ENCODE measurements around the gene RALGPS2. TPM values are rescaled to one million over a fixed set of nuclear protein-coding genes. Genes with fewer than 3 reads are reported as not detected.

The RALGPS2 gene
- total RNA-seq, 2 experiments from 2014 or later = 3.3 to 3.8 TPM

DNA sequence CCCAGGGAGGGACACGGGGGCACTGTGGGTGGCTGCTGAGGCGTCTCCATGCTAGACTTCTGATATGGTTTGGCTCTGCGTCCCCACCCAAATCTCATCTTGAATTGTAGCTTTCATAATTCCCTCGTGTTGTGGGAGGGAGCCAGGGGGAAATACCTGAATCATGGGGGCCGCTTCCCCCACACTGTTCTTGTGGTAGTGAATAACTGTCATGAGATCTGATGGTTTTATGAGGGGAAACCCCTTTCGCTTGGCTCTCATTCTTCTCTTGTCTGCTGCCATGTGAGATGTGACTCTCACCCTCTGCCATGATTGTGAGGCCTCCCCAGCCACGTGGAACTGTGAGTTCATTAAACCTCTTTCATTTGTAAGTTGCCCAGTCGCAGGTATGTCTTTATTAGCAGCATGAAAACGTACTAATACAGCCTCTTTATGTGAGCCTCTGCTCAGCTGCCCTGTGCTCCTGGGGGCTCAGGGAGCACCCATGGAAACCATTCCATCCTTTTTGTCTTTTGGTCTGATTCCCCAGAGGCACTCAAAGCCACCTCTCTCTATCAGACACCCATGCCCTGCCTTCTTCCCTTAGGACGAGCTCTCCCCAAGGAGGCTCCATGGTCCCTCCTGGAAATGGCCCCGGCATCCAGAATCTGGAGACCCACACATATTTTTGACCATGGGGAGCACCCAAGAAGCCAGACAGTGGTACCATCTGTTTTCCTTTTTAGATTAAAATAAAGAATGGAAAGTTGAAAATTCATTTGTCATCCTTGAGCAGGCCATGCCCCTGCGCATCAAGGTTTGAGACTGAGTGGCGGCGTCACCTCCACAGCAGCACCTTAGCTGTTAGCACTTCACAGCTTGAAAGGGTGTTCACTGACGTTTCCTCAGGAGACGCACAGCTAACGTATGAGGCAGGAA is 234.8 kb downstream of the RALGPS2 start:
- Mint-ChIP-seq H3K27me3 (no peaks in the 10 kb centered on the region), H3K4me3 (no peak overlapping the region), H3K36me3 (no peaks in the 10 kb centered on the region), H3K9me3 (peaks cover 5% of the 10 kb centered on the region), H3K27ac (no peak overlapping the region), H3K4me1 (ENCODE audit: low read depth) (no peaks in the 10 kb centered on the region)
- ChIA-PET POLR2A (no interaction called here), CTCF (no interaction called here)
- intact Hi-C loops (cut with micrococcal nuclease) = no loop called here
- DNase-seq = peak; percentile 16

DNA sequence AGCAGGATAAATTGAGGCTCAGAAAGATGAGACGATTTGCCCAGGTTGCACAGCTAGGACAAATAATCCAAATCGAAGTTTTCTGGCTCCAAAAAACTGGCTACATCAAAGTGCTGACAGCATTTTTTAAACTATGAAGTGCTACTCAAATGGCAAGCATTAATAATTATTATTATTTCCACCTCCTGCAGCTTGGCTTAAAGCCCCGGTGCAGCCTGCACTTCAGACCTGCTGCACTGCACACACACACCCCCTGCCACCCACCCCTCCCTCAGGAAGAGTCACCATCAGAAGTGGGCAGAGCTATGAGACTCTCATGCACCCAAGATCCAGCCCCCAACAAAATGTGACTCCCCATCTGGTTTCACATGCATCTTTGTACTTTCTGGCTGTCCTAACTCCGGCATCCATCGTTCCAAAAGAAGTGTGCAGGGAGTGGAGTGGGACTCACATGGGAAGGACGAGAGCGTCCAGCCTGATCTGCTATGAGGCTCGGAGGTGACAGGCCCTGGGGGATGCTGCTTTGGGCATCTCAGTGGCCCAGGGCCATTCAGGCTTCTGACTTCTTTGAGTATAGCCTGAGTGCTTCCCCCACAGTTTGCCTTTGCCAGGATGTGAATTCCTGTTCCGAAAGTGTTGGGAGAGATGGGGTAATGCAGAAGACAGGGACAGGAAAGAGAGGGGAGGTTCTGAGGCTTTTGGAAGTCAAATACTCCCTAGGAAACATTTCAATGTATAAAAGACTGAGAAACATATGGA is 235.6 kb downstream of the RALGPS2 start:
- ChIA-PET POLR2A (no interaction called here), CTCF (no interaction called here)
- intact Hi-C loops (cut with micrococcal nuclease) = no loop called here
- Mint-ChIP-seq H3K4me3 (no peak overlapping the region), H3K4me1 (ENCODE audit: low read depth) (no peaks in the 10 kb centered on the region), H3K9me3 (peaks cover 9% of the 10 kb centered on the region), H3K27ac (no peak overlapping the region), H3K27me3 (no peaks in the 10 kb centered on the region), H3K36me3 (no peaks in the 10 kb centered on the region)
- no peak for DNase-seq

DNA sequence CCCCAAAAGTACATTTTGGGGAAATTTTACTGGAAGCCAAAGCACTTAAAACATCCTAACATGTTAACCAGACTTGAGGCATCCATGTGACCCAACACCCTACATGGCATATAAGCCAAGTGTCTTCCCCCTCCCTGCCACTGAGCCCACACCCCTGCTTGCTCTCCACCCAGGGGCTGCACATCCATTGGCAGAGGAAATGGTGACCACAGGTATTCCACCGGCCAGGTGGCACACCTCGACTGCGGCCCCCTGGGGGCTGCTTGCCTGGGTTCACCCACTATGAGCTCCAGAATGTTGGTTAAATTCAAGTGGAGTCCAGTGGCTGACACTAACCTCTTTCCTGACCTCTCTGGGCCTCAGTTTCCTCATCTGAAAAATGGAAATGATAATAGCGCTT is 236.3 kb downstream of the RALGPS2 start:
- H3K36me3 Mint-ChIP-seq = no peaks in the 10 kb centered on the region
- H3K4me1 Mint-ChIP-seq (ENCODE audit: low read depth) = no peaks in the 10 kb centered on the region
- intact Hi-C loops (cut with micrococcal nuclease) = no loop called here
- POLR2A ChIA-PET = no interaction called here
- CTCF ChIA-PET = no interaction called here
- DNase-seq = no peak
- H3K9me3 Mint-ChIP-seq = peaks cover 9% of the 10 kb centered on the region
- H3K27ac Mint-ChIP-seq = no peak overlapping the region
- H3K27me3 Mint-ChIP-seq = no peaks in the 10 kb centered on the region
- no peak overlapping the region for H3K4me3 Mint-ChIP-seq

DNA sequence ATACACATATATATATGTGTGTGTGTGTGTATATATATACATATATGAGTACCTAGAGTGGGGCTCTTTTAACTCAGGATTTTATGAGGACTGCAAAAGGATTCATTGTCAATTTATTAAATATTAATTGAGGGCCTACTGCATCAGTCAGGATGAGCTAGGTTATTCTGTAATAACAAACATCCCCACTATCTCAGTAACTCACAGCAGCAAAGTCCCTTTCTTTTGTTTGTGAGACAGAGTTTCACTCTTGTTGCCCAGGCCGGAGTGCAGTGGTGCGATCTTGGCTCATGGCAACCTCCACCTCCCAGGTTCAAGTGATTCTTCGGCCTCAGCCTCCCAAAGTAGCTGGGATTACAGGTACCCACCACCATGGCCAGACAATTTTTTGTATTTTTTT is 236.8 kb downstream of the RALGPS2 start:
- POLR2A ChIA-PET = no interaction called here
- Mint-ChIP-seq H3K4me3 (no peak overlapping the region), H3K4me1 (ENCODE audit: low read depth) (no peaks in the 10 kb centered on the region), H3K27me3 (no peaks in the 10 kb centered on the region), H3K9me3 (peaks cover 9% of the 10 kb centered on the region), H3K27ac (no peak overlapping the region), H3K36me3 (no peaks in the 10 kb centered on the region)
- DNase-seq = no peak
- CTCF ChIA-PET = no interaction called here
- intact Hi-C loops (cut with micrococcal nuclease) = no loop called here

DNA sequence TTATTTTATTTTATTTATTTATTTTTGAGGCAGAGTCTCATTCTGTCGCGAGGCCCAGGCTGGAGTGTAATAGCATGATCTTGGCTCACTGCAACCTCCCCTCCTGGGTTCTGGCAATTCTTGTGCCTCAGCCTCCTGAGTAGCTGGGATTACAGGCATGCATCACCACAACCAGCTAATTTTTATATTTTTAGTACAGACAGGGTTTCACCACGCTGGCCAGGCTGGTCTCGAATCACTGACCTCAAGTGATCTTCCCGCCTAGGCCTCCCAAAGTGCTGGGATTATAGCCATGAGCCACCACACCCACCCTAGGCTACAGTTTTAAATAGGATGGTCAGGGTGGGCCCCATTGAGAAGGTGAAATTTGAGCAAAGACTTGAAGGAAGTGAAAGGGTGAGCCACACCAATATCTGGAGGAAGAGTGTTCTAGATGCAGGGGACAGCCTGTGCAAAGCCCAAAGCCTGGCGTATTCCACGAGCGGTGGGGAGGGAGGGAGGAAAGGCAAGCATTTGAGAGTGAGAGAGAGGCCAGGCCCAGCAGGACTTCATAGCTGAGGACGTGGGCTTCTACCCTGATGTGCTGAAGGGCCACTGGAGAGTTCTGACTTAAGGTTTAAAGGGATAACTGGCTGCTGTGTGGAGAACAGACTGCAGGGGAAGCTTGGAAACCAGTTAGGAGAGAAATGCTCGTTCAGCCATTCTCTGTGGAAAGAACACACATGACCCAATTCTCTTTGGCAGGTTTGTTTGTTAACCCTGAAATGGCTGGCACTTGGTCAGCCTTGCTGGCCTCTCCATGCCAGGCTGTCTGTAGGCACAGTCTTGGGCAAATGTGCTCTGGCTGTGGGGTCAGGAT is 238.0 kb downstream of the RALGPS2 start:
- Mint-ChIP-seq H3K4me3 (no peak overlapping the region), H3K4me1 (ENCODE audit: low read depth) (no peaks in the 10 kb centered on the region)

DNA sequence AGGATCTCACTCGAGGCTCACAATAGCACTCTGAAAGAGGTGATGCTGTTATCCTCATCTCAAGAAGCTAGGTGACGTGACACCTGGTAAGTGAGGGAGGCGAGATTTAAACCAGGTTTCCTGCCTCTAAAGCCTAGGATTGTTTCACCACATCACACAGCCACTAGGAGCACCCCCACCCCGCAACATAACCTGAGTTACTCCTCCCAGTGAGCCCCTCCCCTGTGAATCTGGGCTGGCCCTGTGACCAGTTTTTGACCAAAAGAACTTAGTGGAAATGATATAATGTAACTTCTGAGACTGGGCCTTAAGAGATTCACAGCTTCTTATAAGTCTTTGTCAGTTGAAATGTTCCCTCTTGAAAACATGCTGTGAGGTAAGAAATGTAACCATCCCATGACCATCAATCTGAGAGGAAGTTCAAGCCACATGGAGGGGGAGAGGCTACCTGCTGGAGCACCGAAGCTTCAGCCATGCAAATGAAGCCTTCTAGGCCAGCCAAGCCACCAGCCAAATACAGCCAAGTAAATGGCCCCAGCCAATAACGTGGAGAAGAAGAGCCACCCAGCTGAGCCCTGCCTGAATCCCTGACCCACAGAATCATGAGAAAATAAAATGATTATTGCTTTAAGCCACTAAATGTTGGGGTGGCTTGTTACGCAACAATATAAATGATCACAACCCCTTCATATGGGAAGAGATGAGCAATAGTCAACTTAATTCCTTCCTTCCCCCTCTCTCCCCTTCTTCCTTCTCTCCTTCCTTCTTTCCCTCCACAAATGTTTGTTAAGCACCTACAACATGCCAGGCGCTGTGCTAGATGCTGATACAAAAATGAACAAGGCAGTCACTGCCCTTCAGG is 239.7 kb downstream of the RALGPS2 start:
- no peaks in the 10 kb centered on the region for H3K27me3 Mint-ChIP-seq
- H3K4me1 Mint-ChIP-seq (ENCODE audit: low read depth) = no peaks in the 10 kb centered on the region
- intact Hi-C loops (cut with micrococcal nuclease) = no loop called here
- peaks cover 8% of the 10 kb centered on the region for H3K9me3 Mint-ChIP-seq
- ChIA-PET POLR2A (no interaction called here), CTCF (no interaction called here)
- no peak for DNase-seq
- H3K4me3 Mint-ChIP-seq = no peak overlapping the region
- H3K27ac Mint-ChIP-seq = no peak overlapping the region
- H3K36me3 Mint-ChIP-seq = no peaks in the 10 kb centered on the region

More for the DNA sequence above, 238.0 kb downstream of the RALGPS2 start:
- peaks cover 9% of the 10 kb centered on the region for H3K9me3 Mint-ChIP-seq
- no peaks in the 10 kb centered on the region for H3K36me3 Mint-ChIP-seq
- no peak for DNase-seq
- H3K27ac Mint-ChIP-seq = no peak overlapping the region
- H3K27me3 Mint-ChIP-seq = no peaks in the 10 kb centered on the region
- ChIA-PET CTCF (no interaction called here), POLR2A (no interaction called here)
- intact Hi-C loops (cut with micrococcal nuclease) = no loop called here

DNA sequence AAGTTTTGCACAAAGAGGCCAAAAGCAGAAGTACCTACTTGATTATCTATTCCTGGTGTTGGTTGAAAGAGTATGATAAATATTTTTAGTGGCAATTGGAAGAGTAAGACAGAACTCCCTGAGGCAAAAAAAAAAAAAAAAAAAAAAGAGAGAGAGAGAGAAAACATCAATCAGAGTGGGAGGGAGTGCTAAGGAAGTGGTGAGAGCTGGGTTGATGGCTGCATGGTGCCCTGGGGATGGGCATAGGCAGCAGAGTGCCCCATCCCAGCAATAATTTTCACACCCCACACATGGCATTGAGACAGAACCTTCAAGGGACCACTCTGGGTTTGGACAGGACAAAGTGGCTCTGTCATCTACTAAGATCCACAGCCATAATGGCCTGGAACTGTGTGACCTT is 241.3 kb downstream of the RALGPS2 start:
- no peak overlapping the region for H3K27ac Mint-ChIP-seq
- H3K4me3 Mint-ChIP-seq = no peak overlapping the region
- intact Hi-C loops (cut with micrococcal nuclease) = no loop called here
- H3K9me3 Mint-ChIP-seq = peaks cover 6% of the 10 kb centered on the region
- no peak for DNase-seq
- no peaks in the 10 kb centered on the region for H3K4me1 Mint-ChIP-seq (ENCODE audit: low read depth)
- H3K27me3 Mint-ChIP-seq = peaks cover under 1% of the 10 kb centered on the region
- POLR2A ChIA-PET = no interaction called here
- H3K36me3 Mint-ChIP-seq = no peaks in the 10 kb centered on the region
- CTCF ChIA-PET = no interaction called here

DNA sequence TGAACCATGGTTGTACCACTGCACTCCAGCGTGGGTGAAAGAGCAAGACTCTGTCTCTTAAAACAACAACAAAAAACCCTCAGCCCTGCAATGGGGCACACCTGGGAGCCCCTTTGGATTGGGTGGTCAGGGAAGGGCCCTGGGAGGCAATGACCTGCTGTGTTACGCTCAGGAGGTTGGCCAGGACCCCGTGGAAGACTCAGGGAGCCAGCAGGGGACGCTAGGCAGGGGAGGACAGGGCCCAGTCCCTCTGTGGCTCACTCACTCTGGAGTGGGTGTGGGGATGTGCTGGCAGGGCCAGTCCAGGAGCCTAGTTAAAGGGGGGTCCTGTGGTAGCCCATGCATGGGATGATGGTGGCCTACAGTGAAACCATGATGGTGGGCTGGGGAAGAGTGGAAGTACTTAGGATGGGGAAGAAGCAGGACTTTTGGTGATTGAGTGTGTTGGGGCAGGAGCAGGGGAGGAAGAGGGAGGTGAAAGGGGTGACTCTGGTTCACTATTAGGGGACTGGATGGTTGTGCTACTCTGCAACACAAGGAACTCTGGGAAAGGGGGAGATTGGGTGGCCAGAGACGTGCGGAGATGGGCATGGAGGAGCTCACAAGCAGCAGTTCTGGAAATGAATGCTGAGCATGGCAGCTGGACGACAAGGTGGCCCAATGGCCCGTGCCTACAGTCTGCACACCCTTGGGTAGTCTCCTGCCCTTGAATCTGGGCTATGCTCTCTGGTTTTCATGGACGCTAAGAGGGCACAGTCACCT is 244.4 kb downstream of the RALGPS2 start:
- intact Hi-C loops (cut with micrococcal nuclease) = no loop called here
- peaks cover 6% of the 10 kb centered on the region for H3K4me1 Mint-ChIP-seq (ENCODE audit: low read depth)
- peaks cover 7% of the 10 kb centered on the region for H3K27me3 Mint-ChIP-seq
- H3K36me3 Mint-ChIP-seq = no peaks in the 10 kb centered on the region
- no peak overlapping the region for H3K27ac Mint-ChIP-seq
- ChIA-PET CTCF (no interaction called here), POLR2A (no interaction called here)
- peaks cover 6% of the 10 kb centered on the region for H3K9me3 Mint-ChIP-seq
- no peak overlapping the region for H3K4me3 Mint-ChIP-seq
- DNase-seq = no peak

DNA sequence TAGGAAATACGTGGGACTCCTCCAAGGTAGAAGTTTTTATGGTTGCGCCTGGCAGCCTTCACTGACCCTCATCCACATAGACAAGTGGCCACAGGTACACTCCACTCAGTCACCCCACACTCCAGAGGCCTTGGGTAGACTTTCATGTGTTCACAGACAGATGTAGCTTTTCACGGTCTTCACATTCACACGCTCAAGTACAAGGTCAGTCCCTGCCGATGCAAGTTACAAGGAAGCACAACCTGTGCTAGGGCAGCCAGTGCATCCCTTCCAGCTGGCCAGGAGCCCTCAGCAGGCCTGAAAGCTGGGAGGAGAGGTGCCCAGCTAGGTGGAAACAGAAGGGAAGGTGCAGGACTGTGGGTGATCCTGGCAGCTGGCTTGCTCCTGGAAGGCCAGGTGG is 245.1 kb downstream of the RALGPS2 start:
- Mint-ChIP-seq H3K4me1 (ENCODE audit: low read depth) (peaks cover 6% of the 10 kb centered on the region), H3K4me3 (no peak overlapping the region), H3K27ac (no peak overlapping the region), H3K36me3 (no peaks in the 10 kb centered on the region), H3K27me3 (peaks cover 9% of the 10 kb centered on the region), H3K9me3 (no peaks in the 10 kb centered on the region)
- no peak for DNase-seq
- ChIA-PET POLR2A (no interaction called here), CTCF (no interaction called here)
- intact Hi-C loops (cut with micrococcal nuclease) = no loop called here

Data from activated CD4-positive, alpha-beta memory T cell treated with anti-CD3 and anti-CD28 coated beads for 36 hours (primary cell).